Hematopoietic multipotent progenitor cell treated with erythropoietin and hydrocortisone succinate and interleukin-3 and kit ligand, for 17 days (in vitro differentiated cells): ENCODE results near the gene OR4F17.
"Not testable (repeated sequence)": the region's sequence is repeated elsewhere in the genome, so short reads cannot be mapped to it uniquely, and the experiment has no call there.

ENCODE experiments used
- DNase-seq: peaks from one replicate; pipeline ENCODE4 v3.0.0-alpha.2; 2015; ENCODE audit warnings: low spot score

Gene OR4F17, protein sequence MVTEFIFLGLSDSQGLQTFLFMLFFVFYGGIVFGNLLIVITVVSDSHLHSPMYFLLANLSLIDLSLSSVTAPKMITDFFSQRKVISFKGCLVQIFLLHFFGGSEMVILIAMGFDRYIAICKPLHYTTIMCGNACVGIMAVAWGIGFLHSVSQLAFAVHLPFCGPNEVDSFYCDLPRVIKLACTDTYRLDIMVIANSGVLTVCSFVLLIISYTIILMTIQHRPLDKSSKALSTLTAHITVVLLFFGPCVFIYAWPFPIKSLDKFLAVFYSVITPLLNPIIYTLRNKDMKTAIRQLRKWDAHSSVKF

DNA sequence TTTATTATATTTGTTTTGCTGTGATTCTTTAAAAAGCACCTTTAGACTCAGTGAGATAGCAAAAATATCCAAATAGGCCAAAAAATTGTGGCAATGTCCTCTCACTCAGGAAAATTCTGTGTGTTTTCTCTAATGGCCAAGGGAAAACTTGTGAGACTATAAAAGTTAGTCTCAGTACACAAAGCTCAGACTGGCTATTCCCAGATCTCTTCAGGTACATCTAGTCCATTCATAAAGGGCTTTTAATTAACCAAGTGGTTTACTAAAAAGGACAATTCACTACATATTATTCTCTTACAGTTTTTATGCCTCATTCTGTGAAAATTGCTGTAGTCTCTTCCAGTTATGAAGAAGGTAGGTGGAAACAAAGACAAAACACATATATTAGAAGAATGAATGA lies at the start of gene OR4F17:
Gene OR4F17, plus strand, starts transcription at position 301 of the 400 bp plus-strand sequence. CDS start 3,575 bp downstream, outside the sequence.
- not testable (repeated sequence) for DNase-seq

DNA sequence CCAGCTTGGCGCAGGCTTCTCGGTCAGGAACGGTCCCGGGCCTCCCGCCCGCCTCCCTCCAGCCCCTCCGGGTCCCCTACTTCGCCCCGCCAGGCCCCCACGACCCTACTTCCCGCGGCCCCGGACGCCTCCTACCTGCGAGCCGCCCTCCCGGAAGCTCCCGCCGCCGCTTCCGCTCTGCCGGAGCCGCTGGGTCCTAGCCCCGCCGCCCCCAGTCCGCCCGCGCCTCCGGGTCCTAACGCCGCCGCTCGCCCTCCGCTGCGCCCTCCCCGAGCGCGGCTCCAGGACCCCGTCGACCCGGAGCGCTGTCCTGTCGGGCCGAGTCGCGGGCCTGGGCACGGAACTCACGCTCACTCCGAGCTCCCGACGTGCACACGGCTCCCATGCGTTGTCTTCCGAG lies 36.1 kb upstream of the OR4F17 start:
- DNase-seq, result not testable (repeated sequence)

- not testable (repeated sequence) for DNase-seq
Measured at GRCh38 chr19:82864-83263, 24.0 kb upstream of the OR4F17 start.

GRCh38 chr19:83626-84025 lies 23.3 kb upstream of the OR4F17 start:
- not testable (repeated sequence) for DNase-seq

- peak; percentile 2 for DNase-seq
Measured at GRCh38 chr19:90678-91077, 16.2 kb upstream of the OR4F17 start.

DNA sequence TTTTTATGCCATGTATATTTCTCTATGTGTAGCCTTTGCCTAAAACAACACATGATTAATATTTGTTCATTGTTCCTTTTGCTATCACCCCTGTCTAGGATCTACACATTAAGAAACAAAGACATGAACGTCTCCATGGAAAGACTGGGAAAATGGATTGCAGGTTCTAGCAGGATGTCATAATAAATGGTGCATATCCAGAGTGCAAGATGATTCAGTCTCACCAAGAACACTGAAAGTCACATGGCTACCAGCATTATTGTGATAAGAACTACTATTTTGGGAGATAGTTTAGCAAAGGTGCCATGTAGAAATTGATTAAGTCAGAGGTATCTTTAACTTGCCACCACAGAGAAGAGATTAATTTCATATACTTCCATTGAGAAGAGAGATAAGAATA lies 12.1 kb upstream of the OR4F17 start:
- not testable (repeated sequence) for DNase-seq

- not testable (repeated sequence) for DNase-seq
Measured at GRCh38 chr19:97647-98046, 9.3 kb upstream of the OR4F17 start.

GRCh38 chr19:120443-121140 lies 13.7 kb downstream of the OR4F17 start:
- DNase-seq, result not testable (repeated sequence)
